H1 (cell line): Measurements from ENCODE around the gene USB1.
"Not testable (repeated sequence)": the region's sequence is repeated elsewhere in the genome, so short reads cannot be mapped to it uniquely, and the experiment has no call there.

Source experiments
- BCL11A ChIP-seq, 2 experiments: IDR thresholded peaks; one replicate each; pipeline ENCODE4 v1.6.1; 2011; ENCODE audit warnings: low read depth in 2 of 2, low read length in 2 of 2, mild to moderate bottlenecking in 2 of 2
- CEBPB ChIP-seq: IDR thresholded peaks from 2 replicates; pipeline ENCODE4 v1.6.1; 2012; ENCODE audit warnings: low read depth, low read length
- CTCF ChIP-seq, 3 experiments: IDR thresholded peaks; 1 replicate in 2 of 3; 2 replicates in 1 of 3; pipeline versions ENCODE4 v1.5.1 to v1.6.1; 2011; ENCODE audit warnings: low read length in 3 of 3, mild to moderate bottlenecking in 3 of 3, inconsistent platforms in 2 of 3, low read depth in 1 of 3, moderate library complexity in 1 of 3; ENCODE audit not compliant: insufficient read depth in 1 of 3; ENCODE audit errors: control extremely low read depth in 1 of 3
- JUND ChIP-seq: IDR thresholded peaks from 2 replicates; pipeline ENCODE4 v1.6.1; 2011; ENCODE audit warnings: mild to moderate bottlenecking, improper control_type of control experiment, low read length
- POLR2A ChIP-seq, 2 experiments: IDR thresholded peaks; 1 replicate in 1 of 2; 2 replicates in 1 of 2; pipeline ENCODE4 v1.6.1; 2011; ENCODE audit warnings: low read depth in 2 of 2, low read length in 2 of 2, mild to moderate bottlenecking in 2 of 2; ENCODE audit errors: control extremely low read depth in 1 of 2
- POLR2AphosphoS5 ChIP-seq: IDR thresholded peaks from 2 replicates; pipeline ENCODE4 v1.6.1; 2011; ENCODE audit warnings: low read depth, low read length

GRCh38 chr16:58004736-58005135, 3.5 kb downstream of the USB1 start:
- not testable (repeated sequence) for TF ChIP-seq JUND; CTCF (IDR thresholded peaks at IDR 0.05; ENCODE audit: control extremely low read depth in 1 of 3, insufficient read depth in 1 of 3, low read depth in 1 of 3, low read length in 3 of 3); POLR2AphosphoS5; CEBPB; BCL11A (IDR thresholded peaks at IDR 0.05; ENCODE audit: low read depth in 2 of 2, low read length in 2 of 2); POLR2A (IDR thresholded peaks at IDR 0.05; ENCODE audit: control extremely low read depth in 1 of 2, low read depth in 2 of 2, low read length in 2 of 2)
